Ovary (tissue), 9 donors: ENCODE results near the gene SESN1. TPM values are rescaled to one million over a fixed set of nuclear protein-coding genes. Genes with fewer than 3 reads are reported as not detected.

ENCODE experiments used
- DNase-seq, 5 donors: peaks; one replicate each; pipeline ENCODE4 v3.0.0-alpha.2; 2019 to 2020
- H3K27ac ChIP-seq, 2 donors: fragments of 200-600 bp; one replicate each; pipeline versions ENCODE4 v1.5.1 to v1.8.0; 2019 to 2022
- H3K27me3 ChIP-seq: fragments of 200-600 bp; one replicate; pipeline ENCODE4 v1.8.0; 2022
- H3K36me3 ChIP-seq: fragments of 200-600 bp; sonication (generic); one replicate; pipeline ENCODE4 v1.5.1; 2019
- H3K4me1 ChIP-seq: one replicate; pipeline ENCODE4 v1.8.1; 2013; ENCODE audit warnings: mild to moderate bottlenecking, moderate library complexity; ENCODE audit not compliant: insufficient read depth
- H3K4me3 ChIP-seq: fragments of 200-600 bp; sonication (generic); one replicate; pipeline ENCODE4 v1.5.1; 2017
- H3K9me3 ChIP-seq, 2 donors: fragments of 200-600 bp in 1 of 2; sonication (generic) in 1 of 2; one replicate each; pipeline versions ENCODE4 v1.5.1 to v1.8.1; 2013 to 2019; ENCODE audit warnings: mild to moderate bottlenecking in 1 of 2, moderate library complexity in 1 of 2
- CTCF ChIP-seq, 3 donors: fragments of 450-650 bp in 2 of 3; fragments of 200-600 bp in 1 of 3; IDR thresholded peaks; one replicate each; pipeline versions ENCODE4 v1.5.1 to v1.8.0; 2016 to 2022; ENCODE audit warnings: antibody characterized with exemption in 3 of 3, mild to moderate bottlenecking in 1 of 3
- EP300 ChIP-seq: sonication (generic); formaldehyde crosslinking; IDR thresholded peaks from one replicate; pipeline ENCODE4 v1.6.1; 2017; ENCODE audit warnings: antibody characterized with exemption
- POLR2A ChIP-seq: fragments of 450-650 bp; IDR thresholded peaks from one replicate; pipeline ENCODE4 v1.6.1; 2017; ENCODE audit warnings: antibody characterized with exemption, mild to moderate bottlenecking, moderate library complexity
- WGBS, 3 donors: extraction: QIAGEN DNeasy Blood & Tissue Kit in 1 of 3; methylation state at CpG; one replicate each; pipeline versions ENCODE4 v1.1.5 to v1.1.7; 2013 to 2017; 5-methylcytosine and 5-hydroxymethylcytosine counted together
- intact Hi-C, 4 donors: fragments of 100-400 bp; cut with DNase I; formaldehyde crosslinking; loops; one replicate each; pipeline versions ENCODE4 v1.11.0 to v1.15.1; 2022 to 2023
- polyA plus RNA-seq, 2 donors: library from polyadenylated mRNA; stranded (reverse); fragments of 200-250 nt in 1 of 2; fragments of 350-450 nt in 1 of 2; fragmentation: Illumina TruSeq in 1 of 2; extraction: RNeasy Lipid Tissue Mini Kit (QIAGEN cat#74804) in 1 of 2; gene quantifications; one replicate each; pipeline ENCODE4 v1.2.3, GENCODE V29; 2013 to 2014
- total RNA-seq, 7 donors: library from RNA; depleted of rRNA in 2 of 7; stranded (reverse); fragments of >200 nt in 2 of 7; fragmentation: NEBNext Ultra II Directional in 3 of 7; extraction: Animal tissue kit (Norgen Biotek cat#: 25700) in 3 of 7; gene quantifications; one replicate each; pipeline versions ENCODE4 v1.1.0 to v1.2.4, GENCODE V29; 2016 to 2023
- donor health status: DM: no; HTN: no; CAD: no; lungs with moderate emphysema.
- donor health status: DM: no; HTN: no; CAD: no.
- donor health status: Bipolar disorder and iron deficiency.
- donor health status: DM: yes; HTN: yes; CAD: no.
- donor health status: DM: no; HTN: no; CAD: no.
- donor health status: DM: yes; HTN: yes; CAD: no.

Gene SESN1
- total and polyA plus RNA-seq, 9 donors, result 36.5 to 97.2 (median 65.4) TPM

- Histone ChIP-seq H3K4me1 (no peaks in the 10 kb centered on the region), H3K36me3 (no peaks in the 10 kb centered on the region), H3K9me3 (no peaks in the 10 kb centered on the region), H3K27me3 (no peaks in the 10 kb centered on the region), H3K4me3 (no peak overlapping the region), H3K27ac (no peak overlapping the region)
- intact Hi-C loops, result no loop called here
- no peak for DNase-seq
- 74 to 84% (median 82%) methylated on average over 2 of the region's 2 CpGs for WGBS, 3 donors
- TF ChIP-seq CTCF (IDR thresholded peaks at IDR 0.05), result no peak
- TF ChIP-seq POLR2A, result no peak
- TF ChIP-seq EP300, result no peak
Observed at GRCh38 chr6:109039795-109040194, 54.9 kb downstream of the SESN1 start.

GRCh38 chr6:109038837-109039398 is 55.7 kb downstream of the SESN1 start:
- Histone ChIP-seq H3K27ac (no peak overlapping the region), H3K4me3 (no peak overlapping the region), H3K4me1 (no peaks in the 10 kb centered on the region), H3K27me3 (no peaks in the 10 kb centered on the region), H3K9me3 (no peaks in the 10 kb centered on the region), H3K36me3 (no peaks in the 10 kb centered on the region)
- TF ChIP-seq EP300, result no peak
- TF ChIP-seq POLR2A, result no peak
- TF ChIP-seq CTCF (IDR thresholded peaks at IDR 0.05), result no peak
- intact Hi-C loops, result no loop called here
- no peak for DNase-seq

GRCh38 chr6:109036574-109037294 is 57.9 kb downstream of the SESN1 start:
- intact Hi-C loops, result no loop called here
- Histone ChIP-seq H3K9me3 (no peaks in the 10 kb centered on the region), H3K36me3 (no peaks in the 10 kb centered on the region), H3K27ac (no peak overlapping the region), H3K27me3 (no peaks in the 10 kb centered on the region), H3K4me3 (no peak overlapping the region), H3K4me1 (peaks cover 2% of the 10 kb centered on the region)
- TF ChIP-seq CTCF (IDR thresholded peaks at IDR 0.05), result no peak
- TF ChIP-seq EP300, result no peak
- TF ChIP-seq POLR2A, result no peak
- no peak for DNase-seq
- WGBS, 3 donors, result 56 to 67% (median 64%) methylated on average over 5 of the region's 5 CpGs

GRCh38 chr6:109034526-109034925 is 60.1 kb downstream of the SESN1 start:
- no peak for DNase-seq
- Histone ChIP-seq H3K9me3 (no peaks in the 10 kb centered on the region), H3K27ac (no peak overlapping the region), H3K4me3 (no peak overlapping the region), H3K27me3 (no peaks in the 10 kb centered on the region), H3K36me3 (no peaks in the 10 kb centered on the region), H3K4me1 (peaks cover 2% of the 10 kb centered on the region)
- WGBS, 3 donors, result 68 to 86% (median 80%) methylated on average over 1 of the region's 1 CpG
- intact Hi-C loops, result no loop called here
- TF ChIP-seq EP300 (no peak), CTCF (IDR thresholded peaks at IDR 0.05) (no peak), POLR2A (no peak)
